Measurements from ENCODE around the gene POLH.
A peak's percentile ranks its signal among the peaks of the same experiment; 100 is the strongest.

POLH gene

DNA sequence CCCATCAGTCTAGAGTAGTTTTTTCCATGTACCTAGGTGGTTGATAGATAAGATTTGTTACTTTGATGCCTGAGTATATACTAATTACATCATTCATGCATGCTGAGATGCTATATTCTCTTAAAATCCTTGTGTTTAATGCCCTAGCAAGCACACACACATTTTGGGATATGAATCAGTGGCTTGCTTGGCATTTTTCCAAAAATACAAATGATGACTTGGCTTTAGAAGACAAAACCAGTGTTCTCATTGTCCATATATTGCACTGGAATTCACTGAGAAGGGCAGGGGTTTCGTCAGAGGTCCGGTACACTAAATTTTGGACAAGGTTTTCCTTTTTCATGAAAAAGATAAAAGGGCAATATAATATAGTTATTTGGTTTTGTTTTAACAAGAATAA is 28.2 kb downstream of the POLH start:
- DNase-seq, result no peak

DNA sequence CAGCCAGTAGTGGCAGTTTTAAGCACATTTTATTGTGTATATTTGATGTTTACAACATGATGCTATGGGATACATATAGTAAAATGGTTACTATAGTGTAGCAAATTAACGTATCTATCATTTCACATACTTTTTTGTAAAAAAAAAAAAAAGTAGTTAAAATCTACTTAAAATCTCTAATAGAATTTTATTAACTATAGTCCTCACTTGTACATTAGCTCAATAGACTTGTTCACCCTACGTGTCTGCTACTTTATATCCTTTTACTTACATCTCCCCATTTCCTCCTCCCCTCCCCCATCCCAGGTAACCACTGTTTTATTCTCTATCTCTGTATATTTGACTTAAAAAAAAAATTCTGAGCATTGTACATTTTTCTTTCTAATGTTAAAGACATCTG is 30.0 kb downstream of the POLH start:
- no peak for DNase-seq

DNA sequence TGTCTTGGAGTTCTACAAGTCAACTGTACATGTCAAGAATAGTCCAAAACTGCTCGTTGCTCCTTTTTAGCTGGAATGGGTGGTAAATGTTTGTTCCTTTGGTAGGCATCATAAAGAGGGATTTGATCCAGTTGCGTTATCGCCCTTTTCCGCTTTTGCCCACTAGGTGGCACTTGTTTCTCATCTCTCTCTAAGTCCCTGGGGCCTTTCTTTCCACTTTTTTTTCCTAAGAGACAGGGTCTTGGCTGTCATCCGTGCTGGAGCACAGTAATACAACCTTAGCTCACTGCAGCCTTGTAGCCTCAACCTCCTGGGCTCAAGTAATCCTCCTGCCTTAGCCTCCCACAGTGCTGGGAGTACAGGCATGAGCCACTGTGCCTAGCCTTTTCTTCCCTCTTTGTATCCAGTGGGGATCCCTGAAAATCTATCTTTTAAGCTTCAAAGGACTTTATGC is 32.4 kb downstream of the POLH start:
- DNase-seq, result peak in 37 of 56 donors; percentile 3 to 82 (median 32)

DNA sequence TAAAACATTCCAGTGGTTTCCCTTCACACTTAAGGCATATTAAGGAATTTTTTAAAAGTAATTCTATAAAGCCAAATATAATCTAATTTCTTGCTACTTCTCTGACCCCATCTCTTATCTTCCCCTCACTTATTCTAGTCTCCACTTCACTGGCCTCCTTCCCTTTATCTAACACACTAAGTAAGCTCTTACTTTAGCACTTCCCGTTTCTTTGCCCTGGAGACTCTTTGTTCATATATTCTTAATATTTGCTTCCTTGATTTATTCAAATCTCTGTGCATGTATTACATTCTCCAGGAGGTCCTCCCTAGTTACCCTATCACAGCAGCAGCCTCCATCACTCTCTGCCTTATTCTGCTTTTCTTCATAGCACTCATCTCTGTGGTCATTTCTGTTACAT is 32.8 kb downstream of the POLH start:
- no peak for DNase-seq

DNA sequence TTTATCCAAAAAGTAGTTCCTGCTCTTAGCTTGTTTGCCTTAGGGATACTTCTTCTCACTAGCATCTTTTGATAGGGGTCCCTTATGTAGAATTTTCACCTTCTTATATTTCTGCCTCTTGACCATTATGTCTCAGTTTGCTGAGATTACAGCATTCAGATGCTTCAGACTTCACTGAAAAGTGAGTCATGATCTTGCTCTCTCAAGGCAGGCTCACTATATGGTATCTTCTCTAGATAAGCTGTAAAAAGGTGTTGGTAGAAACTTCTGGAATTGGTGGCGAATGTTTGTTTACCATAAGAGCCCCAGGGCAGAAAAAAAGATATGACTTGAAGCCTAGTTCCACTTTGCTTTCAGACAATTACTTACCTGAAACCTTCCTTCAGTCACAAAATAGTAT is 33.4 kb downstream of the POLH start:
- DNase-seq, result no peak

DNA sequence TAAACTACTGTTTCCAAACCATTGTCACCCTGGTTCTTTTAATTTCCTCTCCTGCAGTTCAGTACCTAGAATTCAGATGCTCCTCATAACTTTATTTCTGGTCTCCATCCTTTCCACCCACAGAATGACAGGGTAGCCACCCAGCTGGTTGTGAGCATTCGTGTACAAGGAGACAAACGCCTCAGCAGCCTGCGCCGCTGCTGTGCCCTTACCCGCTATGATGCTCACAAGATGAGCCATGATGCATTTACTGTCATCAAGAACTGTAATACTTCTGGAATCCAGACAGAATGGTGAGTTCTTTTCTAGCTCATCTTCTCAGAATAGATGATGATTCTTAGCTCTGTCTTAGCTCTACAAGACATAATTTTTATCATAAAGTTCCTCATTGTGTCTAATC is 34.4 kb downstream of the POLH start:
- DNase-seq, result no peak

DNA sequence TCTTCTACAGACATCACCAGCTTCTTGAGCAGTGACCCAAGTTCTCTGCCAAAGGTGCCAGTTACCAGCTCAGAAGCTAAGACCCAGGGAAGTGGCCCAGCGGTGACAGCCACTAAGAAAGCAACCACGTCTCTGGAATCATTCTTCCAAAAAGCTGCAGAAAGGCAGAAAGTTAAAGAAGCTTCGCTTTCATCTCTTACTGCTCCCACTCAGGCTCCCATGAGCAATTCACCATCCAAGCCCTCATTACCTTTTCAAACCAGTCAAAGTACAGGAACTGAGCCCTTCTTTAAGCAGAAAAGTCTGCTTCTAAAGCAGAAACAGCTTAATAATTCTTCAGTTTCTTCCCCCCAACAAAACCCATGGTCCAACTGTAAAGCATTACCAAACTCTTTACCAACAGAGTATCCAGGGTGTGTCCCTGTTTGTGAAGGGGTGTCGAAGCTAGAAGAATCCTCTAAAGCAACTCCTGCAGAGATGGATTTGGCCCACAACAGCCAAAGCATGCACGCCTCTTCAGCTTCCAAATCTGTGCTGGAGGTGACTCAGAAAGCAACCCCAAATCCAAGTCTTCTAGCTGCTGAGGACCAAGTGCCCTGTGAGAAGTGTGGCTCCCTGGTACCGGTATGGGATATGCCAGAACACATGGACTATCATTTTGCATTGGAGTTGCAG is 37.9 kb downstream of the POLH start:
- DNase-seq, result peak in 7 of 56 donors; percentile 4 to 19 (median 11)

DNA sequence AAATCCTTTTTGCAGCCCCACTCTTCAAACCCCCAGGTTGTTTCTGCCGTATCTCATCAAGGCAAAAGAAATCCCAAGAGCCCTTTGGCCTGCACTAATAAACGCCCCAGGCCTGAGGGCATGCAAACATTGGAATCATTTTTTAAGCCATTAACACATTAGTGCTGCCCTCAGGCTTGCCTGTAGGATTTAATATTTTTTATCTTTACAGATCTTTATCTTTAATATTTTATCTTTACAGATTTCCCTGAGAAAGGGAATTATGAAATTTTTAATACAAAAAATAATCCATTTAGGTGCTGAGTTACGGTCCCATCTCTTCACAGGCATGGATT is 38.4 kb downstream of the POLH start:
- DNase-seq, result no peak

DNA sequence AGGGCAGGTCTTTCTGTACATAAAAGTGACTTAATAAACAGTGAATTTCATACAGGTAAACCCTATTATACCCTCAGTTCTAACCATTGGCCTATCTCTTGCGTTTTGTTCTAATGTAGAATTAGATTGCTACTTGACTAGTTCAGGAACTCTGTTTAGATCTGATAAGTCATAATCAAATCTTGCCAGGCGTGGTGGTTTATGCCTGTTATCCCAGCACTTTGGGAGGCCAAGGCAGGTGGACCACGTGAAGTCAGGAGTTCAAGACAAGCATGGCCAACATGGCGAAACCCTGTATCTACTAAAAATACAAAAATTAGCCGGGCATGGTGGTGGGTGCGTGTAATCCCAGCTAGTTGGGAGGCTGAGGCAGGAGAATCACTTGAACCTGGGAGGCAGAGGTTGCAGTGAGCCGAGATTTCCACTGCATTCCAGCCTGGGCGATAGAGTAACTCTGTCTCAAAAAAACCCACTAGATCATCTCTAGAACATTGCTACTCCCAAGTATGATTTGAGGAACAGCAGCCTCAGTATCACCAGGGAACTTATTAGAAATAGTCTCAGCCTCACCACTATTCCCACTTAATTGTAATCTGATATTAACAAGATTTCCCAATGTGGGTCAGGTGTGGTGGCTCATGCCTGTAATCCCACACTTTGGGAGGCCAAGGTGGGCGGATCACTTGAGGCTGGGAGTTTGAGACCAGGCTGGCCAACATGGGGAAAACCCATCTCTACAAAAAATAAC is 40.9 kb downstream of the POLH start:
- DNase-seq, result no peak

DNA sequence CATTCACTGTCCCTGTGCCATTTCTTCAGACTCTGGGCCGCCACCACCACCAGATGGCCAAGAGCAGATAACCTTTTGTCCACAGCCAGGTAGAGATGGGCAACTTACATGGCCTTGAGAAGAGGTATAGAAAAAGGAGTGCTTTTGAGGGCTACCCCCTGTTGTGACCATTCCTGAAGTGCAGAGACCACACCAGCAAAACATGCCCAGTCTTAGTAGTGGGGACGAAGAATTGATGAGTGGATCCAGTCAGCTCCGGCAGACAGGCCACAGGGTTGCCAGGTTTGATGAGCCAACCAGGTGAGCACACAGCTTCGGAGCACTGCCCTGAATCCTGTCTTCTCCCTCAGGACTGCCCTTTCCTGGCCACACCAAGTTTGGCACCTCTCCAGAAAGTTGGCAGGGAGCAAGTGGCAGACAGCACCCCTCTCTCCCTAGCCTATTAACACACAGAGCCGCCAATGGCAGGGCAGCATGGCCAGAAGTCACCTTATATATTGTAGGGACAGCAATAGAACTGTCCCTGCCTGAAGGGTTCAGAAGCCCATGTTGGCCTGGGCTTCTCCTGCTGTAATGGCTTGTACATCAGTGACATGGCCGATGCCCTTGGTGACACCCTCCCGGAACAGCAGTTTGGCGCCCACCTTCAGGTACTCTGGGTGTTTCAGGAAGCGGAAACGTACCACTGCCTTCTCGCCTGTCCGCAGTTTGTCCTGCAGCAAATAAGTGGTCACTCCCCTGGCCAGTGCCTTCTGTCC is 45.3 kb downstream of the POLH start:
- peak in 1 of 56 donors; percentile 4 for DNase-seq

DNA sequence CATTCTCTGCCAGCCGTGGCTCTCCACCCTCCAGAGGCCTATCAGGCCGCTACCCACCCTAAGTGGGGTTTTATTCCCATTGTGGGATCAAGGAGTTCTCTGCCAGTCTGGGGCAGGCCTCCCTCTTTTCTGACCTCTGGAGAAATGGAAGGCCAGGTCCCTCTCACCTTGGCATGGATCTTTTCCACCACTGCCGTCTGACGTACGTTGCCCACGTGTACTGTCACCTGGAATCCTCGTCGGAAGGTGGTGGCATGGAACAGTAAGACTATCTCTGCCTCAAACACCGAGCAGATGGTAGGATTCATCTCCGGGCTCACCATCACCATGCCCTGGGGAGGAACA is 45.8 kb downstream of the POLH start:
- no peak for DNase-seq

DNA sequence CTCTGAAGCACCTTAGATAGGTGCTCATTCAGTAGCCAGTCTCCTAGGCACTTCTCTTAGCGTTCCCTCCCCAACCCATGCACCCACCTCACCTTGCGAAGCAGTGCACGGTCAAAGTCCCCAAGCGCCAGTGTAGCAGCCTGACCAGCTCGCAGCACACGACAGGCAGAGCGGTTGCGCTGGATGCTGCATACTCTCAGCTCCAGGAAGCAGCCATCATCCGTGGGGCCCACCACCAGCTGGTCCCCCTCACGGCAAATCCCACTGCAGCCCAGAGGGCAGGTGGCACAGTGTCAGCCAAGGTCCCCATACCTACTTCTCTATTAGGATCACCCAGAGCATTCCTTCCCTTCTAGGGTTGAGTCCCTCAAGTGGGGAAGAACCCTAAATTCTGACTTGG is 46.6 kb downstream of the POLH start:
- no peak for DNase-seq

DNA sequence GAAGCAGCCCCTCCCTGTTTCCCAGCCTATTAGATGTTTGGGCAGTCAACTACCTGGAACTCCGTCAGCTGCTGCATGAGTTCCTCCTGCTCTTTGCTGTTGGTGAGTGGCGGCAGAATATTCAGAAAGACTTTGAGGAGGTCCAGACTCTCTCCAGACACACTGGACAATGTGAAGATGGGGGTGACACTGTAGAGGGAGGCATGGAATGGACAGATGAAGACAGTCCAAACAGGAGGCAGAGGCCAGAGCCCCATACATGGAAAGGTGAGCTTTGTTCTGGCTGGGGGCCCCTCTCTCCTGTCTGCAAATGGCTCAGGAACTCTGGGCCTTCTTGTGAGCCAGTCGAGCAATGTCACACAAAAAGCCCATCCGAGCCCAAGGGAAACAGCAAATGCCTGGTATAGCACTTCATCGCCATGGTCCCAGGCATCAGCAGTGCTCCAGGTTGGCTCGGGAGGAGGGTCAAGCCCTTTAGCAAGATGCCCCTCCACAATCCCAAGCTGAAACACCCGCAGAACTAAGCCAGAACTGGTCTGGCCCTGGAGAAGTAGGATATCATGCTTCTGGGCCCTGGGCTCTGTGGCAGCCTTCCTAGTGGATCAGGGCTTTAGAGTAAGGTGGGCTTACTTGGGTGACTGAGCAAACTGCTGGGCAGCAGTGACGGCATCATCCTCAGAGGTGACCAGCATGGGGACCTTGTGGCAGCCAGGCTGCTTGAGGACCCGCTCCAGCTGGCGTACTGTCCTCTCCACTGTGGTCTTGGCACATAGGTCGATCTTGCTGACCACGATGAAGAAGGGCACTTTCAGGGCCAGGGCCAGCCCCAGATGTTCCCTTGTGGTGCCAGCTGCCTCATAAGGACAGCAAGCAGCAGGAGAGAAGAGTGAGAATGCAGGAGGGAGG is 48.1 kb downstream of the POLH start:
- no peak for DNase-seq

DNA sequence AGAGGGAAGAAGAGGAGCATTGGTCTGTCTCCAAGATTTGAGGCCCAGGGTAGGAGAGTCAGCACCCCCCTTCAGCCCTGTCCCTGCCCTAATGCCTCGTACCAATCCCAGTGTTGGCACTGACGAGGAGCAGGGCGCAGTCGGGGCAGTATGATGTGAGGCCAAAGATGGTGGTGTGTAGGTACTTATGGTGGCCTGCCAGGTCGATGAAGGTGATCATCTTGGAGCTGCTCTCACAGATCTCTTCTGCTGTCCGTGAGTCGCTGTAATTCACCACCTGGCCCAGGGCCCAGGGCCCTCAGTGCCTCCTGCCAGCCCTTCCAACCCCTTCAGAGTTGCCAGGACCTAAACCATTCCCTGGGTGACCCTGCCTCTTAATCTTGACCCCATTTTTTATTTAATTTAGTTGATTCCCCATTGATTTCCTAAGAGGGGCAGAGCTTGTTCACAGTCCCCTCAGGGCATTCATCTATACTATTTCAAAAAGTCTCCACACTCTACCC is 48.9 kb downstream of the POLH start:
- DNase-seq, result no peak

DNA sequence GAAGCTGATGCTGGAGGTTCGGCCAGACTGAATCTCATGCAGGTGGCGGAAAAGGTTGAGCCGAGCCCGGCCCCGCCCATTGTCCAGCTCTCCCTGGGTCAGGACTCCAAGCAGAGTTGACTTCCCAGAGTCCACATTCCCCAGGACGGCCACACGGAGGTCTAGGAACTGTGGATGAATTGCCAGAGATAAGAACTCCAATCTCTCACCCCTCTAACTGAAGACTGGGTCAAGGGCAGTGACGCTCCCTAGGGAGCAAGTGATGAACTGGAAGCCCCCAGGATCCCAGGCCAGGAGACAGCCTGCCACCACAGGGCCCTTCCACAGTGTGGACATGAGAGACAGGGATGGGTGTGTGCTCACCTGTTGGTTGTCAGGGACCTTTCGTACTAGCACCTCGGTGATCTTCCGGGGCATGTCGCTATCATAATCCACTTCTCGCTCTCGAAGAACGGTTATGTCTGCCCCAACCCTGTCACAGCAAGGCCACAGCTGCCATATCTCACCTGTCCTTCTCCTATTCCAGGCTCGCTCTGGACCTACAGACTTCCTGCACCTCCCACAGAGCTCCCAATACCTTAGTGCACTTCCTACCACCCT is 49.5 kb downstream of the POLH start:
- DNase-seq, result no peak

DNA sequence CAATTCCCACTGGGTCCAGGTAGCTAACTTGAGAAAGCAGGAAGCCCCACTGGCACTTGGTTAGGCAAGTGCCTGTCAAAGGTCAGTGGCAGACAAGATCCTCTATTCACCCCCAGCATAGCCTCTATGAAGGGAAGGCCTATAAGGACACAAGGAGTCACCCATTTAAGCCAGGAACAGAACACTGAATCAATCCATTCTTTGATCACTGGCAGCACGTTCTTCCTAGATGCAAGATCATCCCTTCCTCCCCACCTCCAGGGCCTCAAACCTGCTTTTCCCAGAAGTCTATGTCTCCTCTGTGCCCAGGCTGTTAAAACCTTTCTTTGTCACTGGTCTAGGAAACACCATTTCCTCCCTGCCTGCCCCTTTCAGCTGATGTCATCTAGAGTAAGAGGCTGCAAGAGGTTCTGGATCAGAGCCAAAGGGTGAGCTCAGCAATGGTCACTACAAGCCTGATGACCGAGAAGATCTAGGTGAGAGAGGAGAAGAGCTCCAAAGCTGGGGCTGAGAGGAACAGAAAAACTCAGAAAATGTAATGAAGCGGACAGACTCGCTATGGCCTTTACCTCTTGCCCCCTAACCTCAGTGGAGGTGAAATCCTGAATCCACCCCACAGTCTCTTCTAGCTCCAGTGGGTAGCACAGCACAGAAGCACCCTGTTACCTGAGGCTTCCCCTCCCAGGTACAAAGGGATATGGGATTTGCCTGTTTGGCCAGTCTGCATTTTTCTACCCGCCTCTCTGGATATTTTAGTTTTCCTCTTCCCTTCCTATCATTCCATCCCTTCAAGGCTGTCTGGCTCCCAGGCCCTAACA is 51.2 kb downstream of the POLH start:
- peak in 15 of 56 donors; percentile 4 to 71 (median 20) for DNase-seq

DNA sequence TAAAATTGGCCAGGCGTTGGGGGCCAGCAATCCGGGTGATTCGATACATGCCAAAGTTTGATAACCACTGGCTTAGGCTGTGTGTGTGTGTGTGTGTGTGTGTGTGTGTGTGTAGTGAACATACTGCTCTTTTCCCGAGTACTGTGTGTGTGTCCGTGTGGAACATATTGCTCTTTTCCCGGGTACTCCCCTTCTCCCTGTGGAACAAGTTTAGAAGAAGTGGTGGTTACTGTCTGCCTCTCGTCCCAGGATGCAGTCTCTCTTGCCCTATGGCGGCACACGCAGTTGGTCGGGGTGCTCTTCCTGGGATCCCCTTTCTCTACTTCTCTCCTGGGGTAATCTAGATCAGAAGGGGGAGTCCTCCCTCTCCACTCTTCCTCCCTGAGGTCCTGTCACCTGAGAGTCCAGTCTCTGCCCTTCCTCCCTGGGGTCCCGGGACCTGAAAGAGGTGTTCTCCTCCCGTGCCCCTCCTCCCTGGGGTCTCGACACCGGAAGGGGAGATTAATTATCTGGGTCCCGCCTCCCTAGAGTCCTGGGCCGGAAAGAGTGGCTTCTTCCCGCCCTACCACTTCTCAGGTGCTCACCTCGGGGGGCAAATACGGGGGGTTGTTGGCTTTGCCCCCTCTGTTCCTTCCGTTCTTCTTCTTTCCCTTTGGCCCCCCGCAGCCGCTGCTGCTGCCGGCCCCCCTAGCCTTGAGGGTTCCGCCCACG is 52.6 kb downstream of the POLH start:
- DNase-seq, result peak in 17 of 56 donors; percentile 32 to 63 (median 47)

DNA sequence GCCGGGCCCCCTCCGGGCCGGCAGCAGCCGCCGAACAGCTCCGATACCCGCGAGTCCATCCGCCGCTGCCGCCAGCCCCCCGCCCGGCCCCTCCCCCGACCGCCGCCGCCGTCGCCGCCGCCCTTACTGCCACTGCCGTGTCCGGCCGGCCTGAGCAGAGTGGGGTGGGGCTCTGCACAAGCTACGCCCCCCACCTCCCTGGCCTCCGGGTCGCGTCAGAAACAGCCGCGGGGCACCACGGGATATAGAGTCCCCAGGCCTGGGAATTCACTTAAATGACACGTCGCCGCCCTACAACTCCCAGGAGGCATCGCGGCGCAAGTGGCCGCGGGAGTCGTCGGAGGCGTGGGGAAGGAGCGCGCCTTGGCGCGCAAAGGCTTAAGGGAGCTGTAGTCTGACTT is 53.1 kb downstream of the POLH start, which contains the start of gene GTPBP2:
Gene GTPBP2 (minus strand): TSS at position 161 of the 401 bp plus-strand sequence. CDS start 102 bp downstream, at position 59.
- peak; percentile 68 to 100 (median 99) for DNase-seq

All from nucleus accumbens (tissue), 56 donors.